ENCODE measurements around the gene CBX4.

DNA sequence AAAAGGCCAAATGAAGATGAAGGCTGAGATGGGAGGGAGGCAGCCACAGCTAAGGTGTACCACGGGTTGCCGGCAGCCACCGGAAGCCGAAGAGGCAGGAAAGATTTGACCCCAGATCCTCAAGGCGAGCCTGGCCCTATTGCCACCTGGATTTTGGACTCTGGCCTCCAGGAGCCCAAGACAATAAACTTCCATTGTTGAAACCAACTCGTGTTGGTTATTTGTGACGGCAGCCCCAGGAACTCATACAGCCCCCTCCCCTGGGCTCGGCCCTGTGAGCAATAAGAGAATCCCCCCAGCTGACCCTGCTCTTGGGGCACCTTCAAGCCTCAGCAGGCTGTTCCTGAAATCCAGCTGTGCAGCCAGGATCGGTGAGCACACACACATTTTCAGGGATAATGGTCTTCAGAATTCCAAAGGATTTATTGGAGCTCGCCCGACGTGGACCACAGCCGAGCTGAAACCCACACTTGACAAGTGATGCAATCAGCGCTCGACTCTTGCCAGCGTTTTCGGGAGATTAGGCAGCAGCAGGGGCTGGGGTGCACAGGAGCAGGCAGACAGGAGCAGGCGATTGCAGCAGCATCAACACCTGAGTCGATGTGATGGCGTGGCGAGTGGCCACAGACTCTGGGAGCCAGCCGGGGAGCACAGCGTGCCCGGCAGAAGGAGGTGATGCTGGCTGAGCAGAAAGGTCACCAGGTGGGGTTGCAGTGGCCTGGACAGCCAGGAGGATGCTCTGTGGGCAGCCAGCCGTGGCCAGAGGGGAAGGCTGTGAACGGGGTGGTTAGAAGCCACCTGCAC, 22.4 kb upstream of the CBX4 start:
- TF ChIP-seq, protein P1, sequence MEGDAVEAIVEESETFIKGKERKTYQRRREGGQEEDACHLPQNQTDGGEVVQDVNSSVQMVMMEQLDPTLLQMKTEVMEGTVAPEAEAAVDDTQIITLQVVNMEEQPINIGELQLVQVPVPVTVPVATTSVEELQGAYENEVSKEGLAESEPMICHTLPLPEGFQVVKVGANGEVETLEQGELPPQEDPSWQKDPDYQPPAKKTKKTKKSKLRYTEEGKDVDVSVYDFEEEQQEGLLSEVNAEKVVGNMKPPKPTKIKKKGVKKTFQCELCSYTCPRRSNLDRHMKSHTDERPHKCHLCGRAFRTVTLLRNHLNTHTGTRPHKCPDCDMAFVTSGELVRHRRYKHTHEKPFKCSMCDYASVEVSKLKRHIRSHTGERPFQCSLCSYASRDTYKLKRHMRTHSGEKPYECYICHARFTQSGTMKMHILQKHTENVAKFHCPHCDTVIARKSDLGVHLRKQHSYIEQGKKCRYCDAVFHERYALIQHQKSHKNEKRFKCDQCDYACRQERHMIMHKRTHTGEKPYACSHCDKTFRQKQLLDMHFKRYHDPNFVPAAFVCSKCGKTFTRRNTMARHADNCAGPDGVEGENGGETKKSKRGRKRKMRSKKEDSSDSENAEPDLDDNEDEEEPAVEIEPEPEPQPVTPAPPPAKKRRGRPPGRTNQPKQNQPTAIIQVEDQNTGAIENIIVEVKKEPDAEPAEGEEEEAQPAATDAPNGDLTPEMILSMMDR (IDR thresholded peaks at IDR 0.05): no peak
- no peak for TF ChIP-seq EZH2phosphoT487 (IDR thresholded peaks at IDR 0.05)
